ENCODE measurements around the gene STK38L. TPM values are rescaled to one million over a fixed set of nuclear protein-coding genes. Genes with fewer than 3 reads are reported as not detected.

STK38L gene
- total and polyA plus RNA-seq, 2 of the 8 experiments (the other 6 are each of a cell fraction or from before 2014, with no cell fraction given), result 8.1 to 63.6 TPM

DNA sequence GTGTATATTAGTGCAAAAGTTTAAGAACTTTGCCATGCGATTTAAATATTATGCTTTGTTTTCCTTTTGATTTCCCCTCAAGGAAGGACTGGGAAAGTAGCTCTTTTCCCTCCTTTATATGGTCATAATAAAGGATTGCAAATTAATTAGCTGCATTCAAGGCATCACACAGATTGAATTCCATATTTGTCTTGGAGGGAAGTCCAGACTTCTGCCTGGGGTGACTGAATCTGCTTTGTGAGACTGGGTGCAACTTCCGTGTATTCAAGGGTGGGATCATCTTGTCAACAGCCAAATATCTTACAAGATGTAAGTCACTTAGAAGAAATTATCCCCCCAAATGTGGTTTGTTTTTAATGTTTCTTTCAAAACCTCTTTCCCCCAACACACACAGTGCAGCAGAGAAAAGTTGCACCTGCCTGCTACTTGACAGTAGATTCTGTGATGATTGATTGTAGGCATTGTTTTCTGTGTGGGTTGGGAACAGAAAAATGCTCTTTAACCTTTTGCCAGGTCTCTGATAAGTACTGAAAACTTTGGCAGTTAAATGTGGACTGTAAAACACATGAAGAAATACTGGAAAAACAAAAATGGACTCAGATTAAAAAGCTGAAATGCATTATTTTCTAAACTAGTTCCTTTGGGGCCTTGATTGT lies 28.4 kb downstream of the STK38L start:
- WGBS, 2 experiments (ENCODE audit: extremely low coverage in 1 of 2, insufficient coverage in 1 of 2, insufficient read length in 1 of 2, insufficient replicate concordance in 2 of 2, low coverage in 1 of 2, low lambda C conversion rate in 2 of 2, missing lambda C conversion rate in 1 of 2), result 94% methylated on average over 2 of the region's 2 CpGs; no CpG with 5 or more reads in 1 of the 2 experiments
- H3K79me2 ChIP-seq (ENCODE audit: control insufficient read depth in 1 of 2, insufficient read depth in 2 of 2, low read length in 2 of 2), result peaks cover 0 to 59% of the 10 kb centered on the region in 2 experiments; a peak in 3 of 4 replicates

More for the DNA sequence above, 28.4 kb downstream of the STK38L start:
- TF ChIP-seq JUND (IDR thresholded peaks at IDR 0.05; ENCODE audit: low read length), result no peak
- no peaks in the 10 kb centered on the region for H3K27me3 ChIP-seq (replicated peaks in 1 of 4; ENCODE audit: control insufficient read depth in 3 of 4, extremely low read depth in 1 of 4, insufficient read depth in 3 of 4, low read length in 3 of 4)
- H3K4me1 ChIP-seq (replicated peaks in 1 of 4; ENCODE audit: control insufficient read depth in 3 of 4, insufficient read depth in 4 of 4, low read length in 3 of 4), result peaks cover 0 to 14% (median 5%) of the 10 kb centered on the region in 4 experiments; a peak in 4 of 7 replicates
- H2BK12ac ChIP-seq (ENCODE audit: low read depth, low read length), result no peak overlapping the region
- H3K9ac ChIP-seq (replicated peaks in 1 of 4; ENCODE audit: extremely low read depth in 1 of 4, low read depth in 3 of 4, low read length in 3 of 4), result no peak overlapping the region
- H4K91ac ChIP-seq (replicated peaks; ENCODE audit: insufficient read length, low read length), result no peak overlapping the region
- H2AFZ ChIP-seq (ENCODE audit: low read length), result no peak overlapping the region
- H2AK5ac ChIP-seq (ENCODE audit: low read depth, low read length), result no peak overlapping the region
- H4K5ac ChIP-seq (ENCODE audit: insufficient read length, low read depth, low read length), result no peak overlapping the region
- no peak overlapping the region for H3K18ac ChIP-seq (ENCODE audit: extremely low read depth, low read length)
- H3K27ac ChIP-seq (ENCODE audit: low read depth, low read length), result no peak overlapping the region
- no peak overlapping the region for H2BK120ac ChIP-seq (replicated peaks; ENCODE audit: low read depth, low read length)
- H4K8ac ChIP-seq (ENCODE audit: extremely low read depth, insufficient read depth, low read length), result no peak overlapping the region
- H2BK15ac ChIP-seq (ENCODE audit: low read length), result no peak overlapping the region
- no peak overlapping the region for H3K56ac ChIP-seq (replicated peaks; ENCODE audit: insufficient read length, low read depth, low read length)
- no peak overlapping the region for H3K4me3 ChIP-seq (ENCODE audit: extremely low read depth in 1 of 4, insufficient read depth in 2 of 4, low read depth in 3 of 4, low read length in 4 of 4)
- no peaks in the 10 kb centered on the region for H3K79me1 ChIP-seq (ENCODE audit: low read depth, low read length)
- ChIA-PET CTCF (ENCODE audit: partially characterized antibody) (interaction anchor here (0.9 to 1.4 kb wide), 3 partner anchors 23 to 52 kb away, joined by 3 to 5 read pairs (median 5); no protein-coding TSS in a partner anchor), POLR2A (ENCODE audit: partially characterized antibody) (interaction anchor here (0.7 kb wide), 1 partner anchor 250 kb away, joined by 7 read pairs; the partner anchor contains the start of gene MED21)
- no peak for FAIRE-seq
- no peak overlapping the region for H2BK20ac ChIP-seq (ENCODE audit: low read length)
- no peak overlapping the region for H3K14ac ChIP-seq (ENCODE audit: insufficient read length)
- no peaks in the 10 kb centered on the region; the same call in 1 of the 2 replicates for H3K23me2 ChIP-seq (ENCODE audit: low read depth, low read length)
- no peak overlapping the region for H2BK5ac ChIP-seq (ENCODE audit: low read depth, low read length)
- H3K4ac ChIP-seq (replicated peaks; ENCODE audit: insufficient read length, low read depth, low read length), result no peak overlapping the region
- no peak for DNase-seq (ENCODE audit: low read depth in 1 of 2, low spot score in 2 of 2)
- H3K23ac ChIP-seq (ENCODE audit: insufficient read length), result no peak overlapping the region
- 0 out of 8 replicates have a peak, but pooled peaks cover 0 to under 1% (median 0%) of the 10 kb centered on the region in 4 experiments for H3K36me3 ChIP-seq (ENCODE audit: control insufficient read depth in 2 of 4, insufficient read depth in 4 of 4, low read length in 3 of 4)
- 0 out of 4 replicates have a peak, but pooled peaks cover 0 to under 1% of the 10 kb centered on the region in 2 experiments for H3K9me3 ChIP-seq (ENCODE audit: insufficient read depth in 2 of 2, low read depth in 1 of 2, low read length in 1 of 2)
- H4K20me1 ChIP-seq (replicated peaks in 1 of 2; ENCODE audit: control insufficient read depth in 1 of 2, insufficient read depth in 2 of 2, low read length in 2 of 2), result no peaks in the 10 kb centered on the region
- H3K4me2 ChIP-seq (ENCODE audit: insufficient read depth in 1 of 2, low read depth in 2 of 2, low read length in 2 of 2), result no peak overlapping the region

Data from H1 (cell line).